Sigmoid colon (tissue), 7 donors: ENCODE results near the gene NLRC5. TPM values are rescaled to one million over a fixed set of nuclear protein-coding genes. Genes with fewer than 3 reads are reported as not detected.

Source experiments
- DNase-seq: peaks from one replicate; pipeline ENCODE4 v3.0.0-alpha.2; 2019
- H3K27ac ChIP-seq, 4 donors: fragments of 200-600 bp; sonication (generic); one replicate each; pipeline ENCODE4 v1.5.1; 2016 to 2019; ENCODE audit warnings: mild to moderate bottlenecking in 1 of 4
- H3K27me3 ChIP-seq, 3 donors: fragments of 200-600 bp; sonication (generic); one replicate each; pipeline ENCODE4 v1.5.1; 2019; ENCODE audit warnings: mild to moderate bottlenecking in 1 of 3
- H3K36me3 ChIP-seq, 4 donors: fragments of 200-600 bp; sonication (generic); one replicate each; pipeline ENCODE4 v1.5.1; 2016 to 2019
- H3K4me1 ChIP-seq, 4 donors: fragments of 200-600 bp; sonication (generic); one replicate each; pipeline ENCODE4 v1.5.1; 2017 to 2019
- H3K4me3 ChIP-seq, 4 donors: fragments of 200-600 bp; sonication (generic); one replicate each; pipeline ENCODE4 v1.5.1; 2017 to 2019; ENCODE audit warnings: mild to moderate bottlenecking in 2 of 4, moderate library complexity in 1 of 4
- H3K9me3 ChIP-seq, 4 donors: fragments of 200-600 bp in 3 of 4; sonication (generic) in 3 of 4; one replicate each; pipeline versions ENCODE4 v1.5.1 to v1.6.1; 2013 to 2019
- EP300 ChIP-seq, 4 donors: sonication (generic); formaldehyde crosslinking; IDR thresholded peaks; one replicate each; pipeline ENCODE4 v1.6.1; 2017; ENCODE audit warnings: antibody characterized with exemption in 4 of 4
- POLR2A ChIP-seq, 2 donors: fragments of 450-650 bp; IDR thresholded peaks; one replicate each; pipeline ENCODE4 v1.6.1; 2016; ENCODE audit warnings: antibody characterized with exemption in 2 of 2, mild to moderate bottlenecking in 2 of 2, moderate library complexity in 2 of 2
- POLR2AphosphoS5 ChIP-seq, 4 donors: sonication (generic); formaldehyde crosslinking; IDR thresholded peaks; one replicate each; pipeline ENCODE4 v1.6.1; 2017; ENCODE audit warnings: antibody characterized with exemption in 4 of 4
- WGBS, 2 donors: extraction: QIAGEN DNeasy Blood & Tissue Kit; methylation state at CpG; one replicate each; pipeline ENCODE4 v1.1.7; 2013; 5-methylcytosine and 5-hydroxymethylcytosine counted together
- intact Hi-C: fragments of 100-400 bp; cut with DNase I; formaldehyde crosslinking; loops from one replicate; pipeline ENCODE4 v1.15.1; 2023
- polyA plus RNA-seq, 3 donors: library from polyadenylated mRNA; stranded (reverse); fragments of 200-250 nt; gene quantifications; one replicate each; pipeline ENCODE4 v1.2.3, GENCODE V29; 2013
- total RNA-seq, 4 donors: library from RNA; depleted of rRNA; stranded (reverse); fragments of >200 nt; gene quantifications; one replicate each; pipeline ENCODE4 v1.1.0, GENCODE V29; 2016
- TF ChIP-seq, protein P1 (sequence below), 4 experiments: fragments of 450-650 bp in 3 of 4; fragments of 200-600 bp in 1 of 4; IDR thresholded peaks; one replicate each; pipeline ENCODE4 v1.5.1; 2016 to 2019; ENCODE audit warnings: antibody characterized with exemption in 4 of 4, mild to moderate bottlenecking in 3 of 4, moderate library complexity in 2 of 4
- donor health status: healthy with polysubstance abuse.
- donor health status: Bipolar disorder and iron deficiency.
- donor health status: healthy.

The NLRC5 gene
- total and polyA plus RNA-seq, 7 donors = 9.5 to 119 (median 19.5) TPM

DNA sequence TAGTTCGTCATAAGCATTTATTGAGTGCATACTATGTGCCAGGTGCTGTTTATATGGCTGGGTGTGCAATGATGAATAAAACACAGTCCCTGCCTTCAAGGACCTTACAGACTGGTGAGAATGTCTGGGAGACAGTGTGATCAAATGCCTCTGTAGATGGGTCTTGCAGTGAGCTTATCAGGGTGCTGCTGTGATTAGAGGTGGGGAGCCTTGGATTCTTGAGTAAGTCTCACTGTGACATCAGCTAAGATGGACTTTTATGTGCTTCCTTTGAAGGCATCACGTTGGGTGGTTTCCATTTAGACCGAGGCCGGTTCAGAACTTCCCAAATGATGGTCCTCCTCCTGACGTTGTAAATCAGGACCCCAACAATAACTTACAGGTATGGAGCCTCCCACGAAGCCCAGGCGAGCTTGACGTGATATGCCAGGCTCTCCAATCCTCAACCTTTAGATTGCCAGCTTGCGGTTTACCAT, 47.5 kb upstream of the NLRC5 start:
- DNase-seq = peak; percentile 40
- Histone ChIP-seq H3K27ac (no peak overlapping the region), H3K27me3 (no peaks in the 10 kb centered on the region), H3K9me3 (no peaks in the 10 kb centered on the region), H3K36me3 (peaks cover 76 to 100% (median 83%) of the 10 kb centered on the region in 4 donors), H3K4me1 (peaks cover 0 to 6% (median 0%) of the 10 kb centered on the region in 4 donors), H3K4me3 (no peak overlapping the region)
- intact Hi-C loops = no loop called here
- 78 to 88% methylated on average over 9 of the region's 9 CpGs for WGBS, 2 donors
- no peak for TF ChIP-seq POLR2A (IDR thresholded peaks at IDR 0.05)
- no peak for TF ChIP-seq EP300 (IDR thresholded peaks at IDR 0.05)
- no peak for TF ChIP-seq POLR2AphosphoS5 (IDR thresholded peaks at IDR 0.05)
- TF ChIP-seq, protein P1, sequence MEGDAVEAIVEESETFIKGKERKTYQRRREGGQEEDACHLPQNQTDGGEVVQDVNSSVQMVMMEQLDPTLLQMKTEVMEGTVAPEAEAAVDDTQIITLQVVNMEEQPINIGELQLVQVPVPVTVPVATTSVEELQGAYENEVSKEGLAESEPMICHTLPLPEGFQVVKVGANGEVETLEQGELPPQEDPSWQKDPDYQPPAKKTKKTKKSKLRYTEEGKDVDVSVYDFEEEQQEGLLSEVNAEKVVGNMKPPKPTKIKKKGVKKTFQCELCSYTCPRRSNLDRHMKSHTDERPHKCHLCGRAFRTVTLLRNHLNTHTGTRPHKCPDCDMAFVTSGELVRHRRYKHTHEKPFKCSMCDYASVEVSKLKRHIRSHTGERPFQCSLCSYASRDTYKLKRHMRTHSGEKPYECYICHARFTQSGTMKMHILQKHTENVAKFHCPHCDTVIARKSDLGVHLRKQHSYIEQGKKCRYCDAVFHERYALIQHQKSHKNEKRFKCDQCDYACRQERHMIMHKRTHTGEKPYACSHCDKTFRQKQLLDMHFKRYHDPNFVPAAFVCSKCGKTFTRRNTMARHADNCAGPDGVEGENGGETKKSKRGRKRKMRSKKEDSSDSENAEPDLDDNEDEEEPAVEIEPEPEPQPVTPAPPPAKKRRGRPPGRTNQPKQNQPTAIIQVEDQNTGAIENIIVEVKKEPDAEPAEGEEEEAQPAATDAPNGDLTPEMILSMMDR (IDR thresholded peaks at IDR 0.05) = no peak

GRCh38 chr16:56943761-56944375, 45.5 kb upstream of the NLRC5 start:
- no peak overlapping the region for H3K27ac ChIP-seq
- 80 to 90% methylated on average over 6 of the region's 6 CpGs for WGBS, 2 donors
- no peaks in the 10 kb centered on the region for H3K9me3 ChIP-seq
- H3K4me1 ChIP-seq = no peaks in the 10 kb centered on the region
- H3K27me3 ChIP-seq = no peaks in the 10 kb centered on the region
- DNase-seq = no peak
- intact Hi-C loops = no loop called here
- H3K4me3 ChIP-seq = no peak overlapping the region
- TF ChIP-seq EP300 (IDR thresholded peaks at IDR 0.05) (no peak), POLR2A (IDR thresholded peaks at IDR 0.05) (no peak), POLR2AphosphoS5 (IDR thresholded peaks at IDR 0.05) (no peak)
- TF ChIP-seq, protein P1 (IDR thresholded peaks at IDR 0.05) = no peak
- peaks cover 61 to 83% (median 65%) of the 10 kb centered on the region in 4 donors for H3K36me3 ChIP-seq

- peak in 1 of 4 donors; percentile 9 for TF ChIP-seq POLR2AphosphoS5 (IDR thresholded peaks at IDR 0.05)
- TF ChIP-seq EP300 (IDR thresholded peaks at IDR 0.05) = no peak
- TF ChIP-seq, protein P1 (IDR thresholded peaks at IDR 0.05) = no peak
- no peak for TF ChIP-seq POLR2A (IDR thresholded peaks at IDR 0.05)
Observed at GRCh38 chr16:56944954-56945839, 44.2 kb upstream of the NLRC5 start.

GRCh38 chr16:56945847-56946527, 43.4 kb upstream of the NLRC5 start:
- Histone ChIP-seq H3K27ac (no peak overlapping the region), H3K4me1 (no peaks in the 10 kb centered on the region), H3K36me3 (peaks cover 42 to 64% (median 46%) of the 10 kb centered on the region in 4 donors), H3K4me3 (no peak overlapping the region), H3K27me3 (no peaks in the 10 kb centered on the region), H3K9me3 (no peaks in the 10 kb centered on the region)
- intact Hi-C loops = no loop called here
- DNase-seq = peak; percentile 29
- TF ChIP-seq POLR2AphosphoS5 (IDR thresholded peaks at IDR 0.05) = no peak
- TF ChIP-seq, protein P1 (IDR thresholded peaks at IDR 0.05) = no peak
- no peak for TF ChIP-seq POLR2A (IDR thresholded peaks at IDR 0.05)
- no peak for TF ChIP-seq EP300 (IDR thresholded peaks at IDR 0.05)
- 84 to 86% methylated on average over 12 of the region's 12 CpGs for WGBS, 2 donors

More at GRCh38 chr16:56944954-56945839, 44.2 kb upstream of the NLRC5 start:
- Histone ChIP-seq H3K4me1 (no peaks in the 10 kb centered on the region), H3K9me3 (no peaks in the 10 kb centered on the region), H3K4me3 (no peak overlapping the region), H3K36me3 (peaks cover 50 to 72% (median 54%) of the 10 kb centered on the region in 4 donors), H3K27me3 (no peaks in the 10 kb centered on the region), H3K27ac (no peak overlapping the region)
- peak; percentile 48 for DNase-seq
- 53 to 55% methylated on average over 2 of the region's 2 CpGs for WGBS, 2 donors
- intact Hi-C loops = no loop called here
